Activated naive CD8-positive, alpha-beta T cell treated with anti-CD3 and anti-CD28 coated beads, Interleukin-2, amount 50 U/mL, for 16 hours (primary cell): ENCODE results near the gene SLCO4C1.

ENCODE experiments used
- DNase-seq: peaks from one replicate; pipeline ENCODE4 v3.0.0-alpha.2; 2020; ENCODE audit warnings: low read depth, low spot score

SLCO4C1 gene

DNA sequence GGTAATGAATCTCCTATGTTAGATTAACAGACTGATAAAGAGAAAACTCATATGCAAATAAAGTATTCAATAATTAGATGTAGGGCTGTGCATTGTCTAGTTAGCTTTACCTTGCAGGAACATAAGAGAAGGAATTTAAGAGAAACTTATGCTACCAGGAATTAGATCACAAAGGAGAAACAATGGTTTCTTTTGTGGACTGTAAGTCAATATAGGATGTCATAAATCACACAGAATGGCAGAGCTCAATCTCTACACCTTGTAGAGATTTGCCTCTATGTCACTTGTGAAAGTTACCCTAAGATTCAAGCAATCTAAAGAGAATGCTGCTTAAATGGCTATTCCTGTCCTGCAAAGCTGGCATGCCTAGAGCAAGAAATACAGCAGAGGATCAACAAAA, 26.0 kb downstream of the SLCO4C1 start:
- no peak for DNase-seq

DNA sequence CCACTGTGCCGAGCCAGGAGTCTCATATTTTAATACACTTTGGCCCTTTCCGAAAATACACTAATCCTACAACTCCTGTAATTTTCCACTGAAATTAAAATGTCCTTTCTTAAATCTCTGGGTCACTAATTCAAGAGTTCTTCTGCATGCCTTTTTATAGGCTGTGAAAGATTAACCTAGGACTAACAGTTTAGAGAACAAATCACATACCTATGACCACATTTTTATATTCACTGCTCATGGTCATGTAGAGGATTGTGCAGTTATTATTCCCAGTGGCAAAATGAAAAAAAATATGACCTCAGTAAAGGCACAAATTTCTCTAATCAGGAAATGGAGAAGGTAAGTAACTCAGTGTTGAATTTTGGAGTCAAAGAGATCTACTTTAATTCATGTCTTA, 33.4 kb downstream of the SLCO4C1 start:
- DNase-seq, result no peak

DNA sequence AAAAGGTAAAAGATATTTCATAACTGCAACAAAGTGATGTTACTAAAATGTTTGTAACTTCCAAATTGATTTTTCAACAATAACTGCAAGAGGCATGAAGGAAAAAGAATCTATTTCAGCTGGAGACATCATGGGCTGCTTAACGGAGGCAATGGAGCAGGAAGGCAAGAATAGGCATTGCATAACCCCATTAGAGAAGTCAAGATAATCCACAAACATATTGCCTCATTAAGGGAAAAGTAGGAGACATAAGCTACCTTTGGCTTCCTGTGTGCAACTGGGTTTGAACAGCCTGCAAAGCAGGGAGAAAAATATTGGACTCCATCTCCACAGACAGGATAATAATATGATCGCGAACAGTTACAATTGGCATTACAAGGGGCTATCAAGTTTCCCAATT, 46.7 kb downstream of the SLCO4C1 start:
- DNase-seq, result no peak

GRCh38 chr5:102243213-102243612, 52.9 kb downstream of the SLCO4C1 start:
- DNase-seq, result no peak

DNA sequence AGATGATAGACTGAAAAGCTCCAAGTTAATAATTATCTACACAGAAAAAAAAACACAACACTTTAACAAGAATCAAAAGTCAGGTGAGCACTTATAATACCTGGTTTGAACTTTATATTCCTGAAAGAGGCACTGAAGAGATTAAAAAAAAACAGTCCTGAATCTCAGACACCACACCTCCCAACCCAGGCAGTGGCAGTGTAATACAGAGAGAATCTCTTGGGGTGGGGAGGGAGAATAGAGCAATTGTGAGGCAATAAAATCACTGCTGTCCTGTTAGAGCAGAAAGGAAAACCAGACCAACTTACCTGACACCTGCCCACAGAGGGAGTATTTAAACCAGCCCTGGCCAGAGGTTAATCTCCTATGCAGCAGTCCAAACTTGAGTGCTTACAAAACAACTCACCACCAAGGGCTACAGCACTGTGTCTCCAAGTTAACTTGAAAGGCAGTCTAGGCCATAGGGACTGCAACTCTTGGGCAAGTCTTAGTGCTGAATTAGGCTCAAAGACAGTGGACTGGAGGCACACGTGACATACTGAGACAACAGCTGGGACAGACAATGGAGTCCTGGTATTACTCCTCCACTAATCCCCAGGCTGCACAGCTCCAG, 54.2 kb downstream of the SLCO4C1 start:
- DNase-seq, result no peak

DNA sequence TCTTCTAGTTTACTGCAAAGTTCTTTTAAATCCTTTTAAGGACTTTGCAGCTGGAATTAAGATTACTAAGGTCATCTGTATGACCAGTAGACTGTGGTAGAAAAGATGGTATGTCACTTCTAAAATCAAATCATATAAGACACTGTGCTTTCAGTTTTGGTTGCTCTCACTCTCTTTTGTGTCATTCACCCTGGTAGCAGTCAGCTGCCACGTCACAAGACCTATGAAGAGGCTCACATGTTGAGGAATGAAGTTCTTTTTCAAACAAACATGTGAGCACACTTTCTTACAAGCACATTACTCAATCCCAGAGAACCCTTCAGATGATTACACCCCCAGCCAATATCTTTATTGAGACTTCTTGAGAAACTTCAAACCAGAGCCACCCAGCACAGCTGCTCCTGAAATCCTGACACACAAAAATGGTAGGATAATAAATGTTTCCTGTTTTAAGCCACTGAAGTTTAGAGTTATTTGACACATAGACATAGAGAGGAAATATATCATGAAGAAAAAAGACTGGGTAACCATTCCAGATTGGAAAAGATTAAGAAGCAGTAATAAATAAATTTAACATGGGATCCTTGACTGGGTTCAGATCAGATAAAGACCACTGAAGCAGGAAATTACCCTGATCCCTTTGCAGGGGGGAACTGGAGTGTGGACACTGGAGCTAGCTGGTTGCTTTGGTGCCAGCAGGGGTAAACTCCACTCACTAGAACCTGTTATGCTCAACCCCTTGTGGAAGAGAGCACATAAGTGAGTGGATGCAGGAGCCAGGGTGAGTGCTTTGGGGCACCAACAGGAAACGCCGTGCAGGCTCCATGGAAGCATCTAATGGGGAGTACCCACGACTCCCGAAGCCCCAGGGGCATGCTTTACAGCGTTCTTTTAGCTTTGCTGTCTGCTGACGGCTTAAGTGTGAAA, 64.1 kb downstream of the SLCO4C1 start:
- DNase-seq, result no peak

DNA sequence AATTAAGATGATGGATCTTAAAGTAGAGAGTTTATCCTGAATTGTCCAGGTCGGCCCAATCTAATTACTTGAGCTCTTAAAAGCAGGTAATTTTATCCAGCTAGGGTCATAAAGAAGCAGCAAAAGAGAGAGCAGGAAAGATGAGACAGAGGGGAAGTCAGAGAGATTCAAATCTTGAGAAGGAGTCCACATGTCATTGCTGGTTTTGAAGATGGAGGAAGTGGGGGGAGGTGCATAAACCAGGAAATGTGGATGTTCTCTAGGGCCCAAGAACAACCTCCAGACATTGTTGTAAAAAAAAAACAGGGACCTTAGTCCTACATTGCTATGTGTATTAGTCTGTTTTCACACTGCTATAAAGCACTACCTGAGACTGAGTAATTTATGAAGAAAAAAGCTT, 66.4 kb downstream of the SLCO4C1 start:
- DNase-seq, result no peak

DNA sequence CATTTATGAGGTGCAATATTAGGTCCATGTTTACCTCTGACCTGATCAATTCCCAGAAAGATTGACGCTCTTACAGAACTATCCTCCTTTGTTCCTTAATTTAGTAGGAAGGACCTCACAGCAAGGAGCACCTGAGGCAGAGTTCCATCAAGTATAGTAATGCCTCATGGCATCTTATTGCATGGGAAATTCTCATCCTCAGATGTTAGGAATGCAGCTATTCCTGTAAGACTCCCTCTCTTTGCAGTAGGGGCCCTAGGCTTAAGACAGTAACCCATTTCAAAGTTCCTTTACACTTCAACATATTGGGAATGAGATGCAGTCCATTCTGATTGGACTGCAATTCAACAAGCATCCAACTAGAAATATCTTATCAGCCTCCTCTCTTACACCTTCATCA, 69.8 kb downstream of the SLCO4C1 start:
- DNase-seq, result no peak

DNA sequence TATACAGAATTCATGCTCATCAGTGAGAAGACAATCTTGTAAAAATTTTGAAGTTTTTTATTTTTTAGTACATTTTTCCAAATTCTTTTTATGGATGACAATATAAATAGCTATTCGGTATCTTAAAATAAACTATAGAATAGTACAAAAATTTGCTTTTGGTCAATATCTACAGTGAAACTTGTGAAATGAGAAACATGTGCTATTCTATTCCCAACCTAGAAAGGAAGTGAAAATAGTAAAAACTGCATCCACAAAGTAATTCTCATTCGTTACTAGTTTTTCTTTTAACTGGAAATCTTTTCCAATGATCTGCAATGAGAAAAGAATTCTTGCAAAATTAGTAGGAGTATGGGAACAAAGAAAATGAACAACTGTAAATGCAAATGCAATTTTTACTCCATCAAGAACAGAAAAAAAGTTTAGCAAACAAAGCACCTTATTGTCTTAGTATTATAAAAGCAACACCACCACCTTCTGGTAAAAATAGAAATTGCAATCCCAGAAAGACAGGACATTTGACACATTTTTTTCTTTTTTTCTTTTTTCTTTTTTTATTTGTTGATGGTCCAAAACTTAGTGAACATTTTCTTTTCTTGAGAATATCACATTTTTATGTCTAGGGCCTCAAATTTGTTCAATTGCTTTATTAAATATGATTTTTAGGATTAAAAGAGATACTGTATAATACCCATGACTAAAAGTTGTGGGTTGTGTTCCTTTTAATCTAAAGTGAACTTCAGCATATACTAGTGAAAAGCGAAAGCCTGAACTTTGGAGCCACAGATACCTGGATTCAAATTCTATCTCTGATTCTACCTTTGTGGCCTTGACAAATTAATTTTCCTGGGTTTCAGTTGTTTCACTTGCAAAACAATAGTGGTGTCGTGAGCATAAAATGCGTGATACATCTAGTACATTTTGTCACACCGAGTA, 72.3 kb downstream of the SLCO4C1 start:
- DNase-seq, result no peak

- DNase-seq, result no peak
Measured at GRCh38 chr5:102222772-102223171, 73.3 kb downstream of the SLCO4C1 start.

GRCh38 chr5:102221949-102222348, 74.1 kb downstream of the SLCO4C1 start:
- no peak for DNase-seq

GRCh38 chr5:102218159-102218558, 77.9 kb downstream of the SLCO4C1 start:
- no peak for DNase-seq

GRCh38 chr5:102216678-102217077, 79.4 kb downstream of the SLCO4C1 start:
- no peak for DNase-seq

DNA sequence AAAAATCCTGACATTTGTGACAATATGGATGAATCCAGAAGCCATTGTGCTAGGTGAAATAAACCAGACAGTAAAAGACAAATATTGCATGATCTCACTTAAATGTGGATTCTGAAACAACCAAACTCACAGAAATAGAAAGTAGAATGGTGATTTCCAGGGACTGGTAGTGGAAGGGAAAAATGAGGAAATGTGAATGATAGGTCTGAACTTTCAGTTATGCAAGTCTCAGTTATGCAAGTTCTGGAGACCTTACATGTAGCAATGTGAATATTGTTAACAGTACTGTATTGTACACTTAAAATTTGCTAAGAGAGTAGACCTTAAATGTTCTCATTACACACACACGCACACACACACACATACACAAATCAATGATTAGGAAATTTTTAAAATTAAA, 84.9 kb downstream of the SLCO4C1 start:
- DNase-seq, result no peak

- no peak for DNase-seq
Measured at GRCh38 chr5:102200861-102201260, 95.2 kb downstream of the SLCO4C1 start.

GRCh38 chr5:102196481-102196880, 99.6 kb downstream of the SLCO4C1 start:
- no peak for DNase-seq
